IPS DF 6.9 (cell line): ENCODE data around the gene NOL8.
A peak's percentile ranks its signal among the peaks of the same experiment; 100 is the strongest.

Experiments
- DNase-seq: peaks from one replicate; pipeline ENCODE4 v3.0.0-alpha.2; 2013; ENCODE audit warnings: low read depth, low spot score
- H3K27ac ChIP-seq: one replicate; pipeline ENCODE4 v1.5.1; 2013; ENCODE audit warnings: low read length, control low read depth
- H3K27me3 ChIP-seq: 2 replicates; pipeline ENCODE4 v1.6.1; 2013; ENCODE audit warnings: mild to moderate bottlenecking, low read length; ENCODE audit not compliant: control insufficient read depth, insufficient read depth
- H3K36me3 ChIP-seq: 2 replicates; pipeline ENCODE4 v1.6.1; 2013; ENCODE audit warnings: low read length; ENCODE audit not compliant: control insufficient read depth, insufficient read depth
- H3K4me1 ChIP-seq: 2 replicates; pipeline ENCODE4 v1.6.1; 2013; ENCODE audit warnings: low read length; ENCODE audit not compliant: control insufficient read depth, insufficient read depth
- H3K4me3 ChIP-seq: 2 replicates; pipeline ENCODE4 v1.5.1; 2013; ENCODE audit warnings: mild to moderate bottlenecking, low read length
- H3K9me3 ChIP-seq: 2 replicates; pipeline ENCODE4 v1.6.1; 2013; ENCODE audit warnings: low read length, inconsistent platforms; ENCODE audit not compliant: control insufficient read depth, insufficient read depth
- WGBS: extraction: QIAGEN DNeasy Blood & Tissue Kit; methylation state at CpG from one replicate; pipeline ENCODE4 v1.1.7; 2013; ENCODE audit warnings: mixed read lengths, missing lambda C conversion rate; ENCODE audit not compliant: insufficient read length, insufficient coverage; 5-methylcytosine and 5-hydroxymethylcytosine counted together

The NOL8 gene

GRCh38 chr9:92293452-92294296, 31.5 kb downstream of the NOL8 start, which contains the start of gene IARS1:
IARS1 (minus strand) TSS chr9:92293697; CDS start chr9:92289419, 4,278 bp downstream.
- H3K36me3 ChIP-seq, result no peaks in the 10 kb centered on the region; the same call in 1 of the 2 replicates
- DNase-seq, result peak; percentile 95
- no peaks in the 10 kb centered on the region for H3K4me1 ChIP-seq
- peak within 1 kb of the TSS; percentile 92; the same call in 1 of the 2 replicates for H3K4me3 ChIP-seq
- H3K27me3 ChIP-seq, result no peaks in the 10 kb centered on the region
- H3K9me3 ChIP-seq, result no peaks in the 10 kb centered on the region
- no CpG with 5 or more reads among the region's 63 CpGs for WGBS
- no peak within 1 kb of the TSS for H3K27ac ChIP-seq

GRCh38 chr9:92293075-92293354, 32.1 kb downstream of the NOL8 start:
- no peaks in the 10 kb centered on the region for H3K27me3 ChIP-seq
- no peak overlapping the region for H3K27ac ChIP-seq
- WGBS, result no CpG with 5 or more reads among the region's 5 CpGs
- no peaks in the 10 kb centered on the region for H3K4me1 ChIP-seq
- H3K9me3 ChIP-seq, result no peaks in the 10 kb centered on the region
- no peaks in the 10 kb centered on the region; the same call in 1 of the 2 replicates for H3K36me3 ChIP-seq
- no peak for DNase-seq
- H3K4me3 ChIP-seq, result peak overlapping the region; percentile 92; the same call in 1 of the 2 replicates

- H3K4me1 ChIP-seq, result no peaks in the 10 kb centered on the region
- H3K36me3 ChIP-seq, result no peaks in the 10 kb centered on the region; the same call in 1 of the 2 replicates
- peak overlapping the region; percentile 92; the same call in 1 of the 2 replicates for H3K4me3 ChIP-seq
- H3K27me3 ChIP-seq, result no peaks in the 10 kb centered on the region
- H3K9me3 ChIP-seq, result no peaks in the 10 kb centered on the region
- no peak overlapping the region for H3K27ac ChIP-seq
- no peak for DNase-seq
- 100% methylated on average over 3 of the region's 8 CpGs for WGBS
These were observed 32.6 kb downstream of the NOL8 start for GRCh38 chr9:92292338-92293074.

- no peaks in the 10 kb centered on the region for H3K27me3 ChIP-seq
- no CpG with 5 or more reads among the region's 2 CpGs for WGBS
- no peak overlapping the region for H3K27ac ChIP-seq
- peaks cover 2% of the 10 kb centered on the region; the same call in 1 of the 2 replicates for H3K36me3 ChIP-seq
- H3K4me3 ChIP-seq, result no peak overlapping the region
- H3K4me1 ChIP-seq, result no peaks in the 10 kb centered on the region
- no peaks in the 10 kb centered on the region for H3K9me3 ChIP-seq
- DNase-seq, result no peak
These were observed 33.6 kb downstream of the NOL8 start for GRCh38 chr9:92291577-92291976.

GRCh38 chr9:92290785-92291429, 34.2 kb downstream of the NOL8 start:
- H3K36me3 ChIP-seq, result peaks cover 2% of the 10 kb centered on the region; the same call in 1 of the 2 replicates
- H3K4me3 ChIP-seq, result no peak overlapping the region
- no peaks in the 10 kb centered on the region for H3K27me3 ChIP-seq
- DNase-seq, result no peak
- H3K4me1 ChIP-seq, result no peaks in the 10 kb centered on the region
- no CpG with 5 or more reads among the region's 1 CpG for WGBS
- H3K9me3 ChIP-seq, result no peaks in the 10 kb centered on the region
- H3K27ac ChIP-seq, result no peak overlapping the region

- H3K4me1 ChIP-seq, result no peaks in the 10 kb centered on the region
- DNase-seq, result no peak
- H3K4me3 ChIP-seq, result no peak overlapping the region
- H3K36me3 ChIP-seq, result peaks cover 6% of the 10 kb centered on the region; the same call in 1 of the 2 replicates
- no peaks in the 10 kb centered on the region for H3K9me3 ChIP-seq
- H3K27me3 ChIP-seq, result no peaks in the 10 kb centered on the region
- WGBS, result no CpG with 5 or more reads among the region's 5 CpGs
- no peak overlapping the region for H3K27ac ChIP-seq
These were observed 35.3 kb downstream of the NOL8 start for GRCh38 chr9:92289708-92290390.

GRCh38 chr9:92279302-92279701, 45.8 kb downstream of the NOL8 start:
- no peak for DNase-seq
- WGBS, result 100% methylated on average over 1 of the region's 1 CpG
- no peaks in the 10 kb centered on the region for H3K27me3 ChIP-seq
- H3K36me3 ChIP-seq, result peaks cover 33% of the 10 kb centered on the region; the same call in 1 of the 2 replicates
- no peaks in the 10 kb centered on the region for H3K4me1 ChIP-seq
- H3K9me3 ChIP-seq, result no peaks in the 10 kb centered on the region
- H3K4me3 ChIP-seq, result no peak overlapping the region
- no peak overlapping the region for H3K27ac ChIP-seq

- Histone ChIP-seq H3K36me3 (peaks cover 36% of the 10 kb centered on the region; the same call in 1 of the 2 replicates), H3K4me1 (no peaks in the 10 kb centered on the region), H3K9me3 (no peaks in the 10 kb centered on the region), H3K27ac (no peak overlapping the region), H3K27me3 (no peaks in the 10 kb centered on the region), H3K4me3 (no peak overlapping the region)
- WGBS, result no CpG with 5 or more reads among the region's 2 CpGs
- no peak for DNase-seq
These were observed 47.0 kb downstream of the NOL8 start for GRCh38 chr9:92278110-92278509.

GRCh38 chr9:92276331-92277032, 48.7 kb downstream of the NOL8 start:
- DNase-seq, result no peak
- WGBS, result no CpG with 5 or more reads among the region's 11 CpGs
- no peaks in the 10 kb centered on the region for H3K9me3 ChIP-seq
- H3K27me3 ChIP-seq, result no peaks in the 10 kb centered on the region
- H3K4me3 ChIP-seq, result no peak overlapping the region
- no peak overlapping the region for H3K27ac ChIP-seq
- H3K36me3 ChIP-seq, result peaks cover 40% of the 10 kb centered on the region; the same call in 1 of the 2 replicates
- H3K4me1 ChIP-seq, result no peaks in the 10 kb centered on the region
